ENCODE measurements around the gene HNRNPL.
A peak's percentile ranks its signal among the peaks of the same experiment; 100 is the strongest.
"Not testable (repeated sequence)": the region's sequence is repeated elsewhere in the genome, so short reads cannot be mapped to it uniquely, and the experiment has no call there.

HNRNPL gene

DNA sequence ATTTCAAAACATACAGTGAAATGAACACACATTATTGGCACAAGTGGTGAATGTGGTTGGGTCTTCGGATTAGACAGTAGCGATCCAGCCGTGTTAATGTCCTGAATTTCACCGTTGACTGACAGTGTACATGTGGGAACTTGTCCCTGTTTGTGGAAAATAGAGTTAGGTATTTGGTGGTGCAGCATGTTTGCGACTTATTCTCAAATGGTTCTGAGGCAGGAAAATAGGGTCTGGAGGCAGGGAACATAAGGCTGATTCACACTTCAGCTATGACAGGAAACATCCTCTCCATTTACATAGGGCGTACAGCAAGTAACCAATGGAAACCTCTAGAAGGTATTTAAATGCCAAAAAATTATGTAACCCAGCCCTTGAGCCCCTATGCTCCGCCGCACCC is 56.6 kb downstream of the HNRNPL start:
- DNase-seq (ENCODE audit: low read depth) = no peak
- TF ChIP-seq, protein P1, sequence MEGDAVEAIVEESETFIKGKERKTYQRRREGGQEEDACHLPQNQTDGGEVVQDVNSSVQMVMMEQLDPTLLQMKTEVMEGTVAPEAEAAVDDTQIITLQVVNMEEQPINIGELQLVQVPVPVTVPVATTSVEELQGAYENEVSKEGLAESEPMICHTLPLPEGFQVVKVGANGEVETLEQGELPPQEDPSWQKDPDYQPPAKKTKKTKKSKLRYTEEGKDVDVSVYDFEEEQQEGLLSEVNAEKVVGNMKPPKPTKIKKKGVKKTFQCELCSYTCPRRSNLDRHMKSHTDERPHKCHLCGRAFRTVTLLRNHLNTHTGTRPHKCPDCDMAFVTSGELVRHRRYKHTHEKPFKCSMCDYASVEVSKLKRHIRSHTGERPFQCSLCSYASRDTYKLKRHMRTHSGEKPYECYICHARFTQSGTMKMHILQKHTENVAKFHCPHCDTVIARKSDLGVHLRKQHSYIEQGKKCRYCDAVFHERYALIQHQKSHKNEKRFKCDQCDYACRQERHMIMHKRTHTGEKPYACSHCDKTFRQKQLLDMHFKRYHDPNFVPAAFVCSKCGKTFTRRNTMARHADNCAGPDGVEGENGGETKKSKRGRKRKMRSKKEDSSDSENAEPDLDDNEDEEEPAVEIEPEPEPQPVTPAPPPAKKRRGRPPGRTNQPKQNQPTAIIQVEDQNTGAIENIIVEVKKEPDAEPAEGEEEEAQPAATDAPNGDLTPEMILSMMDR (IDR thresholded peaks at IDR 0.05; ENCODE audit: low read depth, low read length, missing control alignments) = no peak
- no peak overlapping the region for H3K4me3 ChIP-seq (ENCODE audit: low read depth, low read length)

GRCh38 chr19:38792250-38793111 is 57.3 kb downstream of the HNRNPL start:
- TF ChIP-seq, protein P1 (IDR thresholded peaks at IDR 0.05; ENCODE audit: low read depth, low read length, missing control alignments) = peak; percentile 36
- no peak overlapping the region; the same call in 1 of the 2 replicates for H3K4me3 ChIP-seq (ENCODE audit: low read depth, low read length)
- DNase-seq (ENCODE audit: low read depth) = no peak

DNA sequence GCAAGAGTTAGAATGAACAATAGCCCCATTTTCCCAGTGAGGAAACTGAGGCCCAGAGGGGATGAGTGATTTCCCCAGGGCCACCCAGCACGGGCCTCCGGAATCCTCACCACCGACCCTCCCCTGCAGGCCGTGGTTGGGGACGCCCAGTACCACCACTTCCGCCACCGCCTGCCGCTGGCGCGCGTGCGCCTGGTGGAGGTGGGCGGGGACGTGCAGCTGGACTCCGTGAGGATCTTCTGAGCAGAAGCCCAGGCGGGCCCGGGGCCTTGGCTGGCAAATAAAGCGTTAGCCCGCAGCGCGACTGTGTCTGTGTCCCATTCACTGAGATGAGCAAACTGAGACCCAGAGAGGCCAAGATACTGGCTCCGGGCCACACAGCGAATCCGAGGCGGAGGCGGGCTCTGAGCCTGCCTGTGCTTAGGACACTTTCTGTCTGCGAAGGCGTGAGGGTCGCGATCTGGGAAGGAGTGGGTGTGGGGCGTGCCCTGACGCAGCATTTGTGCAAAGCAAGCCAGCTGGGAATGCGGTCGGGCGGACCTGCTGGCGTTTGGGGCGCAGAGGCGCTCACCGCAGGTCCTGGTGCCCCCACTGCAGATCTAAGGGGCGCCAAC is 58.2 kb downstream of the HNRNPL start:
- H3K4me3 ChIP-seq (ENCODE audit: low read depth, low read length) = not testable (repeated sequence)

GRCh38 chr19:38790507-38791403 is 59.0 kb downstream of the HNRNPL start:
- H3K4me3 ChIP-seq (ENCODE audit: low read depth, low read length); DNase-seq (ENCODE audit: low read depth): not testable (repeated sequence)

More for the DNA sequence above, 58.2 kb downstream of the HNRNPL start:
- DNase-seq (ENCODE audit: low read depth) = not testable (repeated sequence)

DNA sequence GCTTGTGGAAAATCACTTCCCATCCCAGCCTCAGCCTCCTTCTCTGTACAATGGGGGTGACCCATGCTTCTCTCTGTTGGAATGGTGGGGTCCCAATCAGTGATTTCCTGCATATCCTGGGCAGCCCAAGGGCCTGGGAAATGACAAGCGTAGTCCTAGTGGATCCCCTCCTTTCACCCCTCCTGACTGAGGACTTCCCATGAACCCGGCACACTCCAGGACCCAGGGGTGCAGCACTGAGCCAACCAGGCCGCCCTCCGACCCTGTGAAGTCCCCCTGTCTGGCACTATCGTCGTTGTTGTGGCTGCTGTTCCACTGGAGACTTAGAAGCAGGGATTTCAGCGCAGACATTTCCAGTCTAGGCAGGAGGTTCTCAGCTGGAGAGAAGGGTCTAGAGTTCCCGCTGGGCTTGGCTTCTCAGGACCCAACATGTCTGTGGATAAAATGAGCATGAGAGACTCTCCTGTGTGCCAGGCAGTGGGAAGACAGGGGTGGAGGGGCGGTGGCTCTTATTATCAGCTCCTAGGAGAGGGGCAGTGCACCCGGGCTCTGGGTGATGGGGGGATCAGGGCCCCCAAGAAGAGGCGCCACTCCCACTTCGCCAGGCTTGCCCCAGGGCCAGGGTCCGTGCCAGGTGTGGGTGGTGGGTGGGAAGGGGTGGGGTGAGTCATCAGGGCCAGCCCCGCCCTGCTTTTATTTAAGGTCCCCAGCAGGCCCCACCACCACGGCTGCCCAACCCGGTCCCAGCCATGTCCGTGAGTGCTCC is 61.1 kb downstream of the HNRNPL start, which contains the start of gene LGALS7B:
Gene LGALS7B, plus strand, starts transcription at position 723 of the 766 bp plus-strand sequence. Its CDS starts 27 bp downstream, at position 750.
- DNase-seq (ENCODE audit: low read depth) = no peak
- H3K4me3 ChIP-seq (ENCODE audit: low read depth, low read length) = no peak within 1 kb of the TSS
- TF ChIP-seq, protein P1 (IDR thresholded peaks at IDR 0.05; ENCODE audit: low read depth, low read length, missing control alignments) = no peak

DNA sequence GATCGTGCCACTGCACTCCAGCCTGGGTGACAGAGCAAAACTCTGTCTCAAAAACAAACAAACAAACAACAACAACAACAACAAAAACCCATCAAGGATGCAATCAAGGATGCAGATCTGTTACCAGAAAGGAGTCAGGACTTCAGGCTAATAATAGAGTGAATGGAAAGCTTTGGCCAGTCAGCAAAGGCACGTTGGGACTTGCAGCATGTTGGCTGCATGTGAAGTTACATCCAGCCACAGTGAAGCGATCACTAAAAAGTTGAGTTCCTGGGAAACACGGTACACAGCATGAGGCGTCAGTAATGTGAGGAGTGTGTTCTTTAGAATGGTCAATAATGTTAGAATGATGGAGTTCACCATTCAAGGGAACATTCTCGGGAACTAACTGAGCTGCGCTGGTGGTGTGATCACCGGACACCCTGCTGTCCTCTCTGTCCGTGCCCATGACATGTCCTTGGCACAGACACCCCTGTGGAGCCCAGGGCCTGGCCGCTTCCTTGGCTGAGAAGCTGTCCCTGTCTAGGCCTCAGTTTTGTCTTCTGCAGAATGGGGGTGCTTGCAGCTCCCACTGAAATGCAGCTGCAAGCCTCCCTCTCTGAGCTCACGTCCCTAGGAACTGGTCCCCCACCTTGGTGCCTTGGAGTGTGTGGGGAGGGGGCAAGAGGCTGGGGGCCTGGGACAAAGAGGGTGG is 63.1 kb downstream of the HNRNPL start:
- TF ChIP-seq, protein P1 (IDR thresholded peaks at IDR 0.05; ENCODE audit: low read depth, low read length, missing control alignments) = no peak
- no peak for DNase-seq (ENCODE audit: low read depth)
- H3K4me3 ChIP-seq (ENCODE audit: low read depth, low read length) = no peak overlapping the region

Measured in GM12864 (cell line).